HUES48 (cell line): ENCODE data around the gene CD33.

Experiments used
- H3K27ac ChIP-seq: one replicate; pipeline ENCODE4 v1.7.0; 2013; ENCODE audit warnings: low read depth, low read length, inconsistent platforms
- H3K27me3 ChIP-seq: 2 replicates; pipeline ENCODE4 v1.6.1; 2013; ENCODE audit warnings: mild to moderate bottlenecking, low read length; ENCODE audit not compliant: control insufficient read depth, insufficient read depth
- H3K36me3 ChIP-seq: 2 replicates; pipeline ENCODE4 v1.6.1; 2013; ENCODE audit warnings: low read length; ENCODE audit not compliant: control insufficient read depth, insufficient read depth
- H3K4me1 ChIP-seq: 2 replicates; pipeline ENCODE4 v1.6.1; 2013; ENCODE audit warnings: mild to moderate bottlenecking, low read length; ENCODE audit not compliant: control insufficient read depth, insufficient read depth
- H3K4me3 ChIP-seq: 2 replicates; pipeline ENCODE4 v1.5.1; 2013; ENCODE audit warnings: mild to moderate bottlenecking, low read depth, low read length
- H3K9ac ChIP-seq: 2 replicates; pipeline ENCODE4 v1.6.1; 2013; ENCODE audit warnings: mild to moderate bottlenecking, low read depth, low read length, moderate library complexity
- H3K9me3 ChIP-seq: 2 replicates; pipeline ENCODE4 v1.6.1; 2013; ENCODE audit warnings: low read length; ENCODE audit not compliant: control insufficient read depth, insufficient read depth

CD33 gene

DNA sequence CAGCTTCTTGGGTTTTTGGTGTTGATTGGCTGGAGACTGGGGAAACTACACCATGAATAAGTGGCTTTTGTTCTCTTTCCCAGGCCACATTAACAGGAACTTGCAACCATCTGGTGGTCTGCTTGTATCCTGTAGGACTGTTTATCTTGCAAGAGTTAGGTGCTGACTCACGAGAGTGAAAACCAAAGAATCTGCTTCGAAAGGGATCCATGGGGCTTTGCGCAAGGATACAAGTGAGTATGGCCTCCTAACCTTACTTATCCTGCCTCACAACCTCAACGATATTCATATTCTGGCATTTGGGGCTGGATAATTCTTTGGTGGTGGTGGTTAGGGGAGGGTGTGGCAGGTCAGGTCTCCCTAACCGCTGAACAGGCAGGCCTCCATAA lies 21.3 kb downstream of the CD33 start:
- H3K9ac ChIP-seq: no peak overlapping the region
- H3K4me3 ChIP-seq: no peak overlapping the region
- no peaks in the 10 kb centered on the region for H3K4me1 ChIP-seq
- no peaks in the 10 kb centered on the region for H3K27me3 ChIP-seq
- H3K36me3 ChIP-seq: no peaks in the 10 kb centered on the region
- no peaks in the 10 kb centered on the region for H3K9me3 ChIP-seq
- no peak overlapping the region for H3K27ac ChIP-seq

- Histone ChIP-seq H3K27ac (no peak overlapping the region), H3K9me3 (no peaks in the 10 kb centered on the region), H3K4me1 (no peaks in the 10 kb centered on the region)
Measured at GRCh38 chr19:51247972-51248590, 23.2 kb downstream of the CD33 start.

GRCh38 chr19:51250786-51251467 lies 26.0 kb downstream of the CD33 start, which contains the start of gene SIGLECL1:
SIGLECL1 (plus strand) TSS chr19:51251080; CDS start chr19:51264073, 12,993 bp downstream.
- Histone ChIP-seq H3K9ac (no peak within 1 kb of the TSS), H3K27me3 (no peaks in the 10 kb centered on the region), H3K27ac (no peak within 1 kb of the TSS), H3K9me3 (no peaks in the 10 kb centered on the region), H3K36me3 (no peaks in the 10 kb centered on the region), H3K4me3 (no peak within 1 kb of the TSS), H3K4me1 (no peaks in the 10 kb centered on the region)

More at GRCh38 chr19:51247972-51248590, 23.2 kb downstream of the CD33 start:
- Histone ChIP-seq H3K27me3 (no peaks in the 10 kb centered on the region), H3K9ac (no peak overlapping the region), H3K4me3 (no peak overlapping the region), H3K36me3 (no peaks in the 10 kb centered on the region)

DNA sequence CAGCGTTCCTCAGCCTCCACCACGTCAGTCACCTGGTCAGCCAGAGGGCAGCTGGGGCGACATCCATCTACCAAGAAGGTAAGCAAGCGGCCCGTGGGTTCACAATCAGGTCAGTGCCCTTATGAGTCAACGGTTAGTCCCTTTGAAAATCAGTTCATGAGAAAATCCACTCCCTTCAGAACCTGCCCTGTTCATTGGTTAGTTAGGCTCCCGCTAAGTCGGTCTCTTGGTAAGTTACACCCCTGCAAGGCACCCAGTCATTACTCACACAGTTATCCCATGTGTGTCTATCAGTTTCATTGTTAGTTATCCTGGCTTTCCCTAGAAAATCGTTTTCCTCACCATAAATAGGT lies 26.6 kb downstream of the CD33 start:
- Histone ChIP-seq H3K36me3 (no peaks in the 10 kb centered on the region), H3K9me3 (no peaks in the 10 kb centered on the region), H3K27me3 (no peaks in the 10 kb centered on the region), H3K27ac (no peak overlapping the region), H3K9ac (no peak overlapping the region), H3K4me3 (no peak overlapping the region), H3K4me1 (no peaks in the 10 kb centered on the region)

DNA sequence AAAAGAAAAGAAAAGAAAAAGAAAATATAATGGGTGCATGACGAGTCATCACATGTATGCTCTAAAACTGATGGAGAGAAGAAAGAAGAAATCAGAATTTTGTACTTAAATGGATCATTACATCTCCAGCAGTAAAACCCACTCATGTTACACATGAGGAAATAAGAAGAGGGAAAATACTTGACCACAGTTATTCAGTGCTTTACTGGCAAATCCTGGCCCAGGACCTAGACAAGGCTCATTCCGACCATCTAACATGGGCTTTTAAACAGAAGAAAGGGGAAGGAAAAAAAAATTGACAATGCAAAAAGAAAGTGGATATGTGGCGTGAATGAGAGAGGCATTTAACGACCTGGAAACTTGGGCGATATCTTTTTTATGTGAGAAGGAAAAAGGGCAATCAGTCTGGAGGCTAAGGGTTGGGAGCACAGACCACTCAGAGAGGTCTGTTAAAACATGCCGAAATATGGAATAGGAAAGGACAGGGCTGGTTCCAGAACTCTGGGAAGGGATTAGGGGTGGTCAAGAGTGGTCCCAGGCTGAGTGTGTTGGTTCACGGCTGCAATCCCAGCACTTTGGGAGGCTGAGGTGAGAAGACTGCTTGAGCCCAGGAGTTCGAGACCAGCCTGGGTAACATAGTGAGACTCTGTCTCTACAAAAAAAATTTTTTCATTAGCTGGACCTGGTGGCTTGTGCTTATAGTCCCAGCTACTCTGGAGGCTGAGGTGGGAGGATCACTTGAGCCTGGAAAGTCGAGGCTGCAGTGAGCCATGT lies 27.6 kb downstream of the CD33 start:
- no peaks in the 10 kb centered on the region for H3K27me3 ChIP-seq

GRCh38 chr19:51253088-51253806 lies 28.4 kb downstream of the CD33 start:
- Histone ChIP-seq H3K4me3 (no peak overlapping the region), H3K36me3 (no peaks in the 10 kb centered on the region), H3K27me3 (no peaks in the 10 kb centered on the region), H3K4me1 (no peaks in the 10 kb centered on the region), H3K9me3 (no peaks in the 10 kb centered on the region), H3K9ac (no peak overlapping the region), H3K27ac (no peak overlapping the region)

More for the DNA sequence above, 27.6 kb downstream of the CD33 start:
- Histone ChIP-seq H3K27ac (no peak overlapping the region), H3K4me1 (no peaks in the 10 kb centered on the region), H3K9ac (no peak overlapping the region), H3K9me3 (no peaks in the 10 kb centered on the region), H3K4me3 (no peak overlapping the region), H3K36me3 (no peaks in the 10 kb centered on the region)

DNA sequence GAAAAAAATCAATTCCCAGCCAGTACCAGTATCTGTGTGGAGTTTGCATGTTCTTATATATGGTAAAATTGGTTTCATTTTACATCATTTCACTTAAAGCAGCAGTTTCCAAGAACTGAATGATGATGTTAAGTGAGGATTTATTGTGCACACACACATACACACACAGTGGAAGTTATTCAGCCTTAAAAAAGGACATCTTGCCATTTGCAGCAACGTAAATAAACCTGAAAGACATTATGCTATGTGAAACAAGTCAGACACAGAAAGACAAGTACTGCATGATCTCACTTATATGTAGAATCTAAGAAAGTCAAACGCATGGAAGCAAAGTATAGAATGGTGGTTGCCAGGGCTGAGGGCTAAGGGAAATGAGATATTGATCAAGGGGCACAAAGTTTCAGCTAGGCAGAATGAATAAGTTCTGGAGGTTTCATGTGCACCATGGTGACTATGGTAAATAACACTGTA lies 31.3 kb downstream of the CD33 start:
- Histone ChIP-seq H3K36me3 (no peaks in the 10 kb centered on the region), H3K27ac (no peak overlapping the region), H3K9me3 (no peaks in the 10 kb centered on the region), H3K4me1 (peaks cover 10% of the 10 kb centered on the region; the same call in 1 of the 2 replicates), H3K4me3 (no peak overlapping the region), H3K27me3 (no peaks in the 10 kb centered on the region), H3K9ac (no peak overlapping the region)

- no peaks in the 10 kb centered on the region for H3K9me3 ChIP-seq
- H3K36me3 ChIP-seq: no peaks in the 10 kb centered on the region
- no peak overlapping the region for H3K27ac ChIP-seq
- H3K4me1 ChIP-seq: peaks cover 10% of the 10 kb centered on the region; the same call in 1 of the 2 replicates
- H3K27me3 ChIP-seq: no peaks in the 10 kb centered on the region
- no peak overlapping the region for H3K9ac ChIP-seq
- H3K4me3 ChIP-seq: no peak overlapping the region
Measured at GRCh38 chr19:51257471-51257870, 32.6 kb downstream of the CD33 start.

GRCh38 chr19:51258165-51259160 lies 33.6 kb downstream of the CD33 start:
- Histone ChIP-seq H3K27me3 (no peaks in the 10 kb centered on the region), H3K9ac (no peak overlapping the region), H3K4me1 (peaks cover 10% of the 10 kb centered on the region; the same call in 1 of the 2 replicates), H3K36me3 (no peaks in the 10 kb centered on the region), H3K9me3 (no peaks in the 10 kb centered on the region), H3K27ac (no peak overlapping the region), H3K4me3 (no peak overlapping the region)
